ENCODE data around the gene CSK. TPM values are rescaled to one million over a fixed set of nuclear protein-coding genes. Genes with fewer than 3 reads are reported as not detected.

CSK gene
- total RNA-seq, 1 donor from 2014 or later = 70.9 TPM

DNA sequence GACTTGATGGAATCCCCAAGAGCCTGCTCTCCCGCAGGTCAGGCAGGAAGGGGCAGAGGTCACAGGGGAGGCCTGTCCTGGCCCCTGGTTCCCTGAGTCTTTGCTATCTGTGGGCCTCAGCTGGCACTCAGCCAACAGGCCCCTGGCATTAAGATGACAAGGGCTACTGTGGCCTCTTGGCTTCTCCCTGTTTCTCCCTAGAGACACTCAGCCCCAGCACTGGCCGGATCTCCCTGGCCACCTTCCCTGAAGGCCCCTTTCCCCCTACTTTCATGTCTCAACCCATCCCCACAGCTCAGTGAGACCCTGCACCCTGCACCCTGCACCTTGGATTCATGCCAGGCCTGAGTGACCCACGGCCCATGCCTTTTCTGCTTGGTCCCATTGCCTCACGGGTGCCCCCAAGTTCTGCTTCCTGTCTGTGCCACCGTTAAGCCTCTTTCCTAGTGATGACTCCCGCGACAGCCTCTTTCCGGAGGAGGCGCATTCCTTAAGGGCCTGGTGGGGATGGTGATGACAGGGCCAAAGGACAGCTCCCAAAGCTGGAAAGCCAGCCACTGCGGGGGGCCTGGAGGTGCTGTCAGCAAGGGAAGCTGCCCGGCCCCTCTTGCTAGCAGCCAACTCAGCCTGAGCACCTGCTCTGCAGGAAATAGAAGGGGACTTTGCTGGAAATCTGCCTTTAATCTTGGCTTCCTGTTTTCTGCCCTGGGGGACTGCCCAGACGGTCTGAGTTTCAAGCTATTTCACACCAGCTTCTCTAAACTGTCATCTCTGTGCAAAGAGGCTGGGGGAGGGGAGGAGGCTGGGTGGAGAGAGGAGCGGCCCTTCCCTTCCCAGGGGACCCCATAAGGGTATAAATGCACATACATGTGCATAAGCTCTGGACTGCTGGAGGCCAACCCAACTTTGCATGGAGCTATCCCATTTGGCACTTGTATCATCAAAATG, 4.8 kb upstream of the CSK start:
- no peaks in the 10 kb centered on the region for H3K9me3 Mint-ChIP-seq (ENCODE audit: low read depth)
- DNase-seq (ENCODE audit: low spot score, unreplicated experiment) = no peak
- H3K27me3 Mint-ChIP-seq = peaks cover 10% of the 10 kb centered on the region
- H3K4me3 Mint-ChIP-seq (ENCODE audit: low read depth) = no peak overlapping the region
- H3K36me3 Mint-ChIP-seq (ENCODE audit: insufficient read depth) = no peaks in the 10 kb centered on the region
- H3K4me1 Mint-ChIP-seq (ENCODE audit: low read depth) = peaks cover 8% of the 10 kb centered on the region
- TF ChIP-seq, protein P1, sequence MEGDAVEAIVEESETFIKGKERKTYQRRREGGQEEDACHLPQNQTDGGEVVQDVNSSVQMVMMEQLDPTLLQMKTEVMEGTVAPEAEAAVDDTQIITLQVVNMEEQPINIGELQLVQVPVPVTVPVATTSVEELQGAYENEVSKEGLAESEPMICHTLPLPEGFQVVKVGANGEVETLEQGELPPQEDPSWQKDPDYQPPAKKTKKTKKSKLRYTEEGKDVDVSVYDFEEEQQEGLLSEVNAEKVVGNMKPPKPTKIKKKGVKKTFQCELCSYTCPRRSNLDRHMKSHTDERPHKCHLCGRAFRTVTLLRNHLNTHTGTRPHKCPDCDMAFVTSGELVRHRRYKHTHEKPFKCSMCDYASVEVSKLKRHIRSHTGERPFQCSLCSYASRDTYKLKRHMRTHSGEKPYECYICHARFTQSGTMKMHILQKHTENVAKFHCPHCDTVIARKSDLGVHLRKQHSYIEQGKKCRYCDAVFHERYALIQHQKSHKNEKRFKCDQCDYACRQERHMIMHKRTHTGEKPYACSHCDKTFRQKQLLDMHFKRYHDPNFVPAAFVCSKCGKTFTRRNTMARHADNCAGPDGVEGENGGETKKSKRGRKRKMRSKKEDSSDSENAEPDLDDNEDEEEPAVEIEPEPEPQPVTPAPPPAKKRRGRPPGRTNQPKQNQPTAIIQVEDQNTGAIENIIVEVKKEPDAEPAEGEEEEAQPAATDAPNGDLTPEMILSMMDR (IDR thresholded peaks at IDR 0.05; ENCODE audit: unreplicated experiment) = no peak
- no peak overlapping the region for H3K27ac Mint-ChIP-seq

DNA sequence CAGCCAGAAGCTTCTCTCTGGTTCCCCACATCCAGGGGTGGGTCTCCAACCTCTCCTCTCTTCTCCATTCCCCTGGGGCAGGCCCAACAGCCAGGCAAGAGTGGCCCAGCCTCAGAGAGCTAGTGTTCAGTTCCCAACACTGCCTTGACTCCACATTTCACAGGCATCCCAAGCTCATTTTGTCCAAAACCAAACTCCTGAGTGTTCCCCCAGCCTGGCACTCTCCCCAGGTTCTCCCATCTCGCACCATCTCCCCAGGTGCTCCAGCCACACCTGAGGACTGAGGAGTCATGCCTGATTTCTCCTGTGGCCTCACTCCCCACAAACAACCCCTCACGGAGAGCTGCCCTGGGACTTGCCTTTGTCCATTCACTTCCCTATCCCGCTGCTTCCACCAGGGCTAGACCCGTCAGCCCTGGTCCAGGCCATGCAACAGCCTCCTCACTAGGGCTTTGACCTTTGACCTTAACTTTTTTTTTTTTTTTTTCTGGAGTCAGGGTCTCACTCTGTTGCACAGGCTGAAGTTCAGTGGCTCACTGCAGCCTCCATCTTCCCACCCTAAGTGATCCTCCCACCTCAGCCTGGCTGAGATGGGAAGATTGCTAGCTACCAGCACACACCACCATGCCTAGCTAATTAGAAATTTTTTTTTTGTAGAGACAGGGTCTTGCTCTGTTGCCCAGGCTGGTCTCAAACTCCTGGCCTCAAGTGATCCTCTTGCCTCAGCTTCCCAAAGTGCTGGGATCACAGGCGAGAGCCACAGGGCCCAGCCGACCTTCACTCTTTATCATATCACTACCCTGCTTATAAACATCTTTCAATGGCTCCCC, 3.9 kb upstream of the CSK start:
- Mint-ChIP-seq H3K4me1 (ENCODE audit: low read depth) (peaks cover 11% of the 10 kb centered on the region), H3K27me3 (peaks cover 10% of the 10 kb centered on the region), H3K9me3 (ENCODE audit: low read depth) (no peaks in the 10 kb centered on the region), H3K4me3 (ENCODE audit: low read depth) (no peak overlapping the region), H3K27ac (no peak overlapping the region), H3K36me3 (ENCODE audit: insufficient read depth) (no peaks in the 10 kb centered on the region)
- no peak for DNase-seq (ENCODE audit: low spot score, unreplicated experiment)
- TF ChIP-seq, protein P1 (IDR thresholded peaks at IDR 0.05; ENCODE audit: unreplicated experiment) = no peak

DNA sequence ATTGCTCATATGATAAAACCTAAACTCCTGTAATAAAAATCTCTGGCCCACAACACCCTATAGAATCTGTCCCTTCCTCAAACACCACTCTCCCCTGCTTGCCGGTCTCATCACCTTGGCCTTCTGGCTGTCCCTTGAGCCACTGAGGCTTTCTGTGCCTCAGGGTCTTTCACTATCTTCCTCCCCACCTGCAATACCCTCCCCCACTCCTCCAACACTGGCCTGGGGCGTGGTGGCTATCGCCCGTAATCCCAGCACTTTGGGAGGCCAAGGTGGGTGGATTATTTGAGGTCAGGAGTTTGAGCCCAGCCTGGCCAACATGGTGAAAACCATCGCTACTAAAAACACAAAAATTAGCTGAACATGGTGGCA, 3.3 kb upstream of the CSK start:
- no peaks in the 10 kb centered on the region for H3K36me3 Mint-ChIP-seq (ENCODE audit: insufficient read depth)
- peaks cover 15% of the 10 kb centered on the region for H3K4me1 Mint-ChIP-seq (ENCODE audit: low read depth)
- H3K4me3 Mint-ChIP-seq (ENCODE audit: low read depth) = no peak overlapping the region
- H3K27me3 Mint-ChIP-seq = peaks cover 10% of the 10 kb centered on the region
- no peak for DNase-seq (ENCODE audit: low spot score, unreplicated experiment)
- TF ChIP-seq, protein P1 (IDR thresholded peaks at IDR 0.05; ENCODE audit: unreplicated experiment) = no peak
- no peak overlapping the region for H3K27ac Mint-ChIP-seq
- no peaks in the 10 kb centered on the region for H3K9me3 Mint-ChIP-seq (ENCODE audit: low read depth)

DNA sequence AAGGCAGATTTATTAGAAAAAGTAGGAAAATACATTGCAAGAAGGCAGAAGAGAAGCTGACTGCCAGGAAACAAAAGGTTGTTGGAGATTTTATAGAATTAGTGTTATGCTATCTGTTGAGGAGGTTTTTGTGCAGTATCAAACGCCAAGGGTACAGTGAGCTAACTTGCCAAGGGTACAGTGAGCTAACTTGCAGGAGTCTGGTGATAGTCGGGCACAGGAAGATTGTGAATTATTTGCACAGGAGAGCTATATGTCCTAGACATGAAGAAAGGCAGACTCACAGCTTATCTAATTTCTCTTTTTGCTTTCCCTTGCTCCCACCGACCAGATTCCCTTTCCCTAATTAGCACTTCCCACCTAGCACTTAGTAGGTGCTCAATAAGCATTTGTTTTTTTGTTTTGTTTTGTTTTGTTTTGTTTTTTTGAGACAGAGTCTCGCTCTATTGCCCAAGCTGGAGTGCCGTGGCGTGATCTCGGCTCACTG, 2.7 kb upstream of the CSK start:
- no peaks in the 10 kb centered on the region for H3K9me3 Mint-ChIP-seq (ENCODE audit: low read depth)
- DNase-seq (ENCODE audit: low spot score, unreplicated experiment) = no peak
- peaks cover 18% of the 10 kb centered on the region for H3K4me1 Mint-ChIP-seq (ENCODE audit: low read depth)
- no peak overlapping the region for H3K4me3 Mint-ChIP-seq (ENCODE audit: low read depth)
- H3K27me3 Mint-ChIP-seq = peaks cover 10% of the 10 kb centered on the region
- no peaks in the 10 kb centered on the region for H3K36me3 Mint-ChIP-seq (ENCODE audit: insufficient read depth)
- TF ChIP-seq, protein P1 (IDR thresholded peaks at IDR 0.05; ENCODE audit: unreplicated experiment) = no peak
- no peak overlapping the region for H3K27ac Mint-ChIP-seq
